GM19043 (cell line): ENCODE measurements around the gene KLHL35.

Experiments used
- ATAC-seq: cut with Tn5 transposase; IDR thresholded peaks from one replicate; pipeline ENCODE4 v1.9.1; 2021; ENCODE audit warnings: low read depth; ENCODE audit not compliant: unreplicated experiment

KLHL35 gene

GRCh38 chr11:75470476-75471080, 37.6 kb upstream of the KLHL35 start:
- no peak for ATAC-seq

DNA sequence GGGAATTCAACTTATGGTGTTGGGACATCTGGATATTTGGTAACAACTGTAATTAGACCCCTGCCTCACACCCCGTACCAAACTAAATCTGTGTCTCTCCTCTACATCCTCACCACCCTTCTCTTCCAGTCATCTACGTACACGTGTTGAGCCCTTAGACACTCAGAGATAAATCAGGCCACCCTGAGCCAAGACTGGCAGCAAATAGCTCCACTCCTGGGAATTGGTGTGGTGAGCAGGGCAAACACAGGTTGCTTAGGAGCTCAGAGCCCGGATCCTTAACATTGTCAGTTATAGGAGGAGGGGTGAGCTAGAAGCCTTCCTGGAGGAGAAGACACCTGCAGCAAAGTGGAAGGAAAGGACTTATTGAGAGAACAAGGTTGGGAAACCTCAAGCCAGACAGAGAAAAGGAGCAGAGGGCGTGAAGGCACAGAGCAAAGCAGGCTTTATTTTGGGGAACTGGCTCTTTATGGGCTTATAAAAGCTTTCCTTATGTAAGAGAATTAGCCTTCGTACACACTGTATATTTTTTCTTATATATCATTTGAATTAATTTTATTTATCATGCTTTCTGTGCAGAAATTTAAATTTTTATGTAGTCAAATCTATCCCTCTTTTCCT, 36.9 kb upstream of the KLHL35 start:
- no peak for ATAC-seq

GRCh38 chr11:75468534-75469340, 35.7 kb upstream of the KLHL35 start:
- no peak for ATAC-seq

- no peak for ATAC-seq
These were observed 34.9 kb upstream of the KLHL35 start for GRCh38 chr11:75467881-75468280.

GRCh38 chr11:75467311-75467710, 34.3 kb upstream of the KLHL35 start:
- no peak for ATAC-seq

DNA sequence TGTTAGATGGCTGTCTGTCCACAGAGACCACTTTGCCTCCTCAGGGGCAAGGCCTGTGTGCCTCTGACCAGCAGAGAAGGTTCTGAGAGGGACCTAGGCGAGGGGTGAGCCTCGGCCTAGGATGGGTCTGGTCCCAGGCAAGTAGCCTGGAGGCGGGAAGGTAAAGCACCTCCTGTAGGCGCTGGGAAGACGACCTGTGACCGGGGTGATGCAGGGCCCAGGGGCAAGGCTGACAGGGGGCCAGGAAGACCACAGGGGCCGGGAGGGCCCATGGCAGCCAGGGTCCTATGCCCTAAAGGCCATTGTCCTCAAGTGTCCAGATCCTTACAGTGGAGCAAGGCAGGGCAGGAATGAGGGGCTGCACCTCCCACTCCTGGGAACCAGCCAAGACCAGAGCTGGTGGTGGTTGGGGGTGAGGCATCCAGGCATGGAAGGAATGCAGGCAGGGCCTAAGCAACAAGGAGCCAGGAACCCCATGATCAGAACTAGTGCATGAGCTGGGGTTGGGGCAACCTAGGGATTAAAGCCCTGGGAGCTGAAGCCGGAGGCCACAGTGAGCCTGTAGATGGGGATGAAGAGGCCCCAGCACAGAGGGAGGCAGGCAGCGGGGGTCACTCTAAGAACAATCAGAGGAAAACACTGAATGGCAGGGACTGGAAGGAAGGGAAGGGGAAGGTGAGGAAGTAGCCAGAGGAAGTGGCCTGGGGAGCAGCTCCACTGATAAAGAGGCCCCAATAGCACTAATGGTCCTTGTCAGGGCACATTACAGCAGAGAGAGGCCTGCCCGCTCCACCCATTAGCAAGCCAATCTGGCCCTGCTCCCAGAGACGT, 32.9 kb upstream of the KLHL35 start:
- no peak for ATAC-seq

DNA sequence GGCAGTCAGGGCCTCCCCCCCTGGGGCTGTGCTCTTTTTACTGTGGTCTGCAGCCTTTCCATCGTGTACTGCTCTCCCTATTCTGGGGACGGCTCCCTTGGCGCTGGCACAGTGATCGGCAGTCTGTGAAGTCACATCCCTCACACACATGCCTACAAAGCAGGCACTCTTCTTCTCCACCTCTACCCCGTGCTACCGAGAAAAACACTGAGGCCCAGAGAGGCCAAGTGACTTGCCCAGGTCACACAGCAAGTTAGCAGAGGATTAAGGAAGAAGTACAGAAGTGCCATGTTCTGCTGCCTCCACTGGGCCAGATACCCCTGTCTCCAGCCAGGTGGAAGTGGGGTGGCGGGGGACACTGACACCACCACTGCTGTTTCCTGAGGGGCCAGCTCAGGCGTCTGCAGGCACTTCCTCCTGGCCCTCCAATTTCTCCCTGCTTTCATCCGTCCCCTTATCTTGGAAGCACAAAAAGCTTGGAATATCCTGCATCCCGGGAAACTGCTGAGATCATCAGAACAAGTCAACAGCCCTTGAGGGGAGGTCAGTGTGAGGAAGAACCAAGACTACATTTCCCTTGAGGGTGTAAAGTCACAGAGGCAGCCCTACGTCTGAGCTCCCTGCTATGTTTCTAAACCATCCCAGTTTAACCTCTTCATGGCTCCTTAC, 30.2 kb upstream of the KLHL35 start:
- ATAC-seq, result no peak

DNA sequence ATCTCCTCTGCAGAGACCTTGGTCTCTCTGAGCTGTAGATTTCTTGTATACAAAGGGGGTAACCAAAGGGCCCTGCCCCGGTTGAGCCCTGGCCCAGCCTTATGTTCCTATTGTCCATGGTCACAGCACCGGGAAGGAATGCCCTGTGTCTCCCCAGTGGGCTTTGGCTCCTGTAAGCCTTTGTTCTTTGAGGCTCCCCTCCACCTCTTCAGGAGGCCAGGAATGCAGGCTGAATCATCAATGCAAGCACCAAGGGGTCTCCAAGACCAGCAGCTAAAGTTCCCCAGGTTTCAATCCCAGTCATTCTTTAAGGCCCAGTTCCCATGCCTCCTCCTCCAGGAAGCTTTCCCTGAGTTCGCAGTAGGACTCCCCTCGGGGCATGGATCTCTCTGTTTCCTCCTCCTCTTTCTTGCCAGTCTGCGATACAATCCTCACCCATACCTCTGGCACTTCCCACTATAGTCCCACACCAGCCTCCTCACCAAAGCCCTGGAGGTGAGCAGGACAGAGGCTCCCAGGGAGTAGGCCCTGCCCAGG, 29.2 kb upstream of the KLHL35 start:
- no peak for ATAC-seq

DNA sequence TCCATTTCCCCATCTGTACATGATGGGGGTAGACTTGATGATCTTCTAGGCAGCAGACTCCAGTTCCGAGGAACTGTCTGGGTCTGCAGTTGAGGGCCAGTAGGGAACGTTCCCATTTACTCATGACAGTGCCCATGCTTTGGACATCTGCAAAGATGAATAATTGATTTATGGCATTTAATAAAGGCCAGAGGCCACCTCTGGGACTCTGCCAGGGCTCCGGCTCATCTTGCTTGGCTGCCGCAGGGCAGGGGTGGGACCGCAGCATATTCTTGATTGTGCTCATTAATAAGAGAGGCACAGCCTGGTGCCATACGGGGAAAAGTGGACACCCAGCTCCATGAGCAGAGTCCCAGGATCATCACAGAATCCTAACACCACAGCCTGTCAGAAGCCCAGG, 28.1 kb upstream of the KLHL35 start:
- no peak for ATAC-seq

DNA sequence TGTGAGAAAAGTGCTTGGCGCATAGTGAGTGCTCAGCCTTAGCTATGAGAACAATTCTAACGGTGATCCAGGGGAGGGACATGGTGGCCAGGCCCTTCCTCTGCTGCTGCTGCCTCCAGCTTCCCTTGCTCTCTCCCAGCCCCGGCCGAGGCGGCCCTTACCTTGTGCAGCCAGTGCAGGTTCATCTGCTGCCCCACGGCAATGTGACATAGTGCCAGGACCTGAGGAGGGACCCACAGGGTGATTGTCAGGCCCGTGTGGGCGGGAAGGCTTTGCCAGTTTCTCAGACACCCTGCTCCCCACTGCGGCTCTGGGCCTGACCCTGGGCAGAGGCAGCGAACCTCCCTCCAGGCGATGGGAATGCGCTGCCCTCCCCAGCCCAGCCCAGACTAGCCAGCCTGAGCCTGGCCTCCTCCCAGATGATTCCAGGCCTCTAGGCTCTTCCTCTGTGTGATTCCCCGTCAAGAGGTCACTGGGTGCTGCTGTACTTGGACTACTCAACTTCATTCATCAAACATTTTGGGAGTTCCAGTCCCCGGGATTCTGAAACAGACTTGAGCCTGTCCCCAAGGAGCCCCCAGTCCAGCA, 23.7 kb upstream of the KLHL35 start:
- no peak for ATAC-seq

DNA sequence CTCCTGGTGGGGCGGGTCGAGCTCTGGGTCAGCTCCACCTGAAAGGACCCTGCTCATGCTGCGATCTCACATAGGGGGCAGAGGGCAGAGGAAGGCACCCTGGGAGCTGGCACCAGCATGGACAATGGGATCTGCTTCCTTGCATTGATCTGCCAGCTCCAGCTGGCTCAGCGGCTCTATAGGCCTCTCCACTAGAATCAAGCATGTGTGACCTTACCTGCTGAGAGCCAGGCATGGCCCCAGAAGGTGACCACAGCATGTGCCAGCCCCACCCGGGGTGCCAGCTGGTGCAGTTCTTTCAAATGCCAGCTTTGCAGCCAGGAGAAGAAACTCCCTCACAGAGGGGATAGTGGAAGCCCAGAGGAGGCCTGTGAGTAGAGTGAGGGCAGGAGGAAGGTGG, 22.0 kb upstream of the KLHL35 start:
- ATAC-seq, result no peak

- ATAC-seq, result no peak
These were observed 21.1 kb upstream of the KLHL35 start for GRCh38 chr11:75453916-75454655.

- ATAC-seq, result no peak
These were observed 18.1 kb upstream of the KLHL35 start for GRCh38 chr11:75450826-75451821.

DNA sequence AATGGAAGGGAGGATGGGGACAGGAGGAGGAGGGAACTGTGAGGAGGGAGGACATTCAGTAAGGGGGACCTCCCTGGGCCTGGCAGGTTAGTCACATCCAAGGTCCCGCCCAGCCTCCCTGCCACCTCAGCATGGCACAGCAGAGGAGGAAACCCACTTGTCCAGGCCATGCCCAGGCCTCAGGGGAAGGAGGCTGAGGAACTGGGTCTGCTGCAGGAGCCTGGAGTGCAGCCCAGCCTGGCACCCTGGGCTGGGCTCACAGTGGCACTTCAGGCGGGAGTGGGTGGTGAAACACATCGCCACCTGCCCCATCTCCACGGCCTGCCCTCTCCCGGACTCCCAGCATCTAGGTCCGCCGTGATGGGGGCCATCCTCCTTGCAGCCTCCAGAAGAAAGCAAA, 17.2 kb upstream of the KLHL35 start:
- no peak for ATAC-seq

GRCh38 chr11:75449776-75450175, 16.8 kb upstream of the KLHL35 start:
- ATAC-seq, result no peak

GRCh38 chr11:75449271-75449670, 16.3 kb upstream of the KLHL35 start:
- no peak for ATAC-seq

GRCh38 chr11:75447415-75447814, 14.4 kb upstream of the KLHL35 start:
- ATAC-seq, result no peak
